Left hindlimb (tissue), 1 donor: ENCODE results near the gene SLC38A10.

ENCODE experiments used
- DNase-seq: peaks from one replicate; pipeline ENCODE4 v3.0.0-alpha.2; 2018

SLC38A10 gene

DNA sequence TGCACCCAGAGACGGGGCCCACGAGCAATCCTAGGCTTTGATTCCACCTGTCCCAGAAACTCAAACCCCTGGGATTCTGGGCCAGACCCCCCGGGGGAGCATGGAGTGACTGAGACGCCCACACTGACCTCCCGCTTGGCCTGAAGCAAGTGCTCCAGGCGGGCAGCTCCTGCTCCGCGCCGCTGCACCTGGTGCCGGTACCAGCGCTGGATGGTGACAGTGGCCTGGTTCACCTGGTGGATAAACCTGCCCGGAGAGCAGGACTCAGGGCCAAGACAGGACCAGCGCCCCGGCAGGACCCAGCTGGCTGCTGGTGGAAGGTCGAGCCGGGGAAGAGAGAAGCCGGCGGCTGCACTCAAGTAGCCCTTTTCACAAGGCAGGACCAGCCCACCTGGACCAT is 94.9 kb downstream of the SLC38A10 start:
- no peak for DNase-seq

DNA sequence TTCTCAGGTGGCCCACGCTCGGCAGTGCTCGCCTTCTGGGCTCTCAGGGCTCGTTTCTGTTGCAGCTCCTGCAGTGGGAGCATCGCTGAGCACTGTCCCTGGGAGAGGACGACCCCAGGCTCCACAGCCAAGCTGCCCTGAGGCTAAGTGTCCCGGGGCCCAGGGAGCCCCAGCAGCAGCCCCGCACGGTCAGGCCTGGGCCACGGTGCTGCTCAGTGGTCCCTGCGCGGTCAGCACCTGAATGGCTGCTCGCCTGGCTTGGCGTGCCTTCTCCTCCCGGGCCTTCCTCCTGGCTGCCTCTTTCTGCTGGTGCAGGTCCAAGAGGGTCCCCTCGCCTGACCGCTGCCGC is 95.7 kb downstream of the SLC38A10 start:
- DNase-seq: no peak

DNA sequence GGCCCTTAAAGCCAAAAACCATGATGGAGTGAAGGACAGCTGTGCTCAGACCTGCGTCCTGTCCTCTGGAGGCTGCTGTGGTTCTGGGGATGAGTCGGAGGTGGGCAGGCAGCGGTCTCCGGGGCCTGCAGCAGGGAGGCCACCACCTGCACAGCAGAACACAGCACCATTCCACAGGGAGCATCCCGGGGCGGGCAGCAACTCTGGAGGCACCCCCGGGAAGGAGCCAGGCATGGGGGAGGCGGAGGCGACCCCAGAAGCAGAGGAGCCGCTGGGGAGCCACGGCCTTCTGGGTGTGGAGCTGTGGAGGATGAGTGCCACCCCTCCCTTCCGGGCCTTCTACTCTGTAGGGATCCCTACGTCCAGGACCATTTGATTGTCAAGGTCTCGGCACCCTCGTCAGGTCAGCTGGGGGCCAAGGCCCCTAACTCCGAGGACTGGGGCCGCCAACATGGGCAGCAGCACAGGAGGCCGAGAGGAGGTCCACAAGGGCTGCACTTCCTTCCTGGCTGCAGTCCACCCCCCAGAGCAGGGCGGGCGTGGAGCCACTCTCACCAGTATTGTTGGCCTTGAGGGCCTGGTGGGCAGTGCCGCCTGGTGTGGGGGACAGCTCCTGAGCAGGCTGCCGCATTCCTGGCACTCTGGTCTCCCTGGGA is 96.2 kb downstream of the SLC38A10 start:
- DNase-seq: no peak

DNA sequence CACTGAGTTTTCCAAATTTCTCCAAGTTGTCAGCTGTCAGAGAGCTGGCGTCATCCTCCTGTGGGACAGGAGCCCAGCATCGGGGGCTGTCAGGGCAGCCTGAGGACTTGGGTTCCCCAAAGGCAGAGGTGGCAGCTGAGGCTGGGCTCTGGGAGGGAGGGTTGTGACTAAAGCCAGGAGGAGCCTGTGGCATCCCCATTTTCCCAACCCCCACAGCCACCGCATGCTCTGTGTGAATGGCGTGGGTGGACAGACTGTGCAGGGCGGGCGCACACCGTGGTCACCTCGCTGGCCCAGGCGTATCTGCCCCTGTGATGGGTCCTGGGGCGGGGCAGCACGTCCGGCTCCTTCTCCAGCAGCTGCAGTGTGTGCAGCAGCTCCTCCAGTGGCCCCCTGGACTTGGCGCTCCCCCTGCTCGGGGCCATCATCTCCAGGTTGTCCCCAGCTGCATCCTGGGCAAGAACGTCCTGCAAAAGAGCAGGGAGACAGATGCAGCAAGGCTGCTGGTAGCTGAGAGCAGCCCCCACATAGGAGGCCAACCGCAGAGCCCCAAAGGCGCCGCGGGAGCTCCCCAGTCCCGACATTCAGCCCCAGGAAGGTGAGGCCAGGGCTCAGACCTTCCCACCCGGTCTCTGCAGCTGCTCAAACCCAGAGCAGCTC is 97.1 kb downstream of the SLC38A10 start:
- DNase-seq: no peak

DNA sequence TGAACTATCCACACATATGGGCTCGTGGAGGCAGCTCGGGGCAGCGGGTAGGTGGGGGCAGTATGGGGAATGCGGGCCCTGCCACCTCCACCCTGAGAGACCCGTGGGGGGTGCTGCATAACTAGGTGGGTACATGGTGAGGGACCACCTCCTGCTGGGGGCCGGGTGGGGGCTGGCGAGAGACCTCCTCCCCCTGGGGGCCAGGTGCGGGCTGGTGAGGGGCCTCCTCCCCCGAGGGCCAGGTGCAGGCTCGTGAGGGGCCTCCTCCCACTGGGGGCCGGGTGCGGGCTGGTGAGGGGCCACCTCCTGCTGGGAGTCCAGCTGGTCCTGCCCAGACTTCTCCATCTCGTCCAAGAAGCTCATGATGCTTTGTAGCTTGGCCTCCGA is 97.7 kb downstream of the SLC38A10 start:
- no peak for DNase-seq

DNA sequence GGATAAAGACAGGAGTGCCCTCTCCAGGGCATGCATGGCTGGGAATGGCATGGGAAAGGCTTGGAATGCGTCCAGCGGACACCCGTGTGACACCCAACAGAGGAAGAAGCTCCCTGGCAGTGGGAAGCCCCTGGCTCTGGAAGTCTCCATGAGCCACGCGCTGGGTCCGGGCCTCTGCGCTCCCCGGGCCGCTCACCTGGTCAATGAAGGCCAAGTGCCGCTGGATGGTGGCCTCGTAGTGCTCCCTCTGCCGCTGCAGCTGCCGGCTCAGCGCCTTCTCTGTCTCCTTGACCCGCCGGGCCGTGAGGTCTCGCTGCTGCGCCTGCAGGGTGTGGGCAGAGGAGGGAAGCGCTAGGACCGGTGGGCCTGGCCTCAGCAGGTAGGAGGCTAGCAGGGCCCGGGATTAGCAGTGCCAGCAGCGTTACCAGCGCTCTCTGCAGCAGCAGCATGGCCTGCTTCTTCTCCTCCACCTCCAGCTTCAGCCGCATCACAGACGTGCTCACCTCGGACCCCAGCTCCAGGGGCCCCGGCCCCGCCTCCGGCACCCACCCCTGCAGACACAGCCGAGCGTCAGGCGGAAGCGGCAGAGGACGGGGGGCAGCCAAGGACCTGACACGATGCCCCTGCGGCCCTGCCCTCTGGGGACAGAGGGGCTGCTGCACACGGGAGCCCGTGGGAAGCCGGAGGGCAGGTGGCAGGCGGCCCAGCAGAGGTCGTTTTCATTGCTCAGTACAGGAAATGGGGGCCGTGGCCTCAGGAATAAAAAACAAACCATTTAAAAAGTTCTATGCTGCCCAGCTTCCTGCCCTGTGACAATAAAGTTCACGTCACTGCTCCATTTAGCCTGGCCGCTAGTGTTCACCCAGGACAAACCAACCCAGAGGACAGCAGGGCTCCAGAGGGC is 98.3 kb downstream of the SLC38A10 start:
- DNase-seq: no peak

DNA sequence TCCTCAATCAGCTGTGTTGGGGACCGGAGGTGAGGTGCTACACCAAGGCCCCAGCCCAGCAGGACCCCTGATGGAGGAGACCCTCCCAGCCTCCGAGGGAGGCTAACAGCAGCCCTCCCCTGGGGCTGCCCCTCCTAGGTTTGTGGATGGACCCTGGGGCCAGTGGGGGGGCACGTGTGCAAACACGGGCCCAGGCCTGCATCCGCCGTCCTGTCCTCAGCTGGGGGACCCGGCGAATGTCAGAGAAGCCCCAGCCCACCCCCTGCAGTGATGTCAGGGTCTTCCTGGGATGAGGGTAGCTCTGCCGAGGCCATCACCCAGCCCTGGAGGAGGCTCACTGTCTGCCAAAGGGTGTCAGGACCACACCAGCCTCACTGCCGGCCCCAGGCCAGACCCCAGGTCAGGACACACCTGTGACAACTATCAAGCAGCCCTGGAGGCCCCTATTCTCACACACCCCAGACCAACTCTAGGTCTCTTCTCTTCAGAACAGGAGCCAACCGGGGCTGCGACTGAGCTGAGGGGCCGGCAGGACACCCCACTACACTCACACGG is 99.1 kb downstream of the SLC38A10 start:
- DNase-seq: no peak
